Glutamatergic neuron (in vitro differentiated cells): ENCODE data around the gene CROCC. TPM values are rescaled to one million over a fixed set of nuclear protein-coding genes. Genes with fewer than 3 reads are reported as not detected.

Source experiments
- DNase-seq: peaks from one replicate; pipeline ENCODE4 v3.0.0; 2022
- H3K27ac Mint-ChIP-seq: one replicate; pipeline ENCODE4 v1.8.0; 2020; ENCODE audit warnings: mild to moderate bottlenecking, mixed read lengths, inconsistent platforms; ENCODE audit not compliant: unreplicated experiment
- H3K27me3 Mint-ChIP-seq: one replicate; pipeline ENCODE4 v1.8.0; 2020; ENCODE audit warnings: mild to moderate bottlenecking, moderate library complexity, mixed read lengths, inconsistent platforms; ENCODE audit not compliant: unreplicated experiment
- H3K36me3 Mint-ChIP-seq: one replicate; pipeline ENCODE4 v1.8.0; 2020; ENCODE audit warnings: mild to moderate bottlenecking, mixed read lengths, inconsistent platforms; ENCODE audit not compliant: unreplicated experiment
- H3K4me1 Mint-ChIP-seq: one replicate; pipeline ENCODE4 v1.8.0; 2020; ENCODE audit warnings: mild to moderate bottlenecking, low read depth, mixed read lengths, inconsistent platforms; ENCODE audit not compliant: unreplicated experiment
- H3K4me3 Mint-ChIP-seq: one replicate; pipeline ENCODE4 v1.8.0; 2020; ENCODE audit warnings: mild to moderate bottlenecking, mixed read lengths, inconsistent platforms; ENCODE audit not compliant: unreplicated experiment
- H3K9me3 Mint-ChIP-seq: one replicate; pipeline ENCODE4 v1.8.0; 2020; ENCODE audit warnings: mild to moderate bottlenecking, moderate library complexity, mixed read lengths, inconsistent platforms; ENCODE audit not compliant: unreplicated experiment
- total RNA-seq: library from RNA; stranded (reverse); fragmentation: NEBNext Ultra II Directional; extraction: Animal tissue kit (Norgen Biotek cat#: 25700); gene quantifications from one replicate; pipeline ENCODE4 v1.2.1, GENCODE V29; 2021; ENCODE audit not compliant: unreplicated experiment
- TF ChIP-seq, protein P1 (sequence below): fragments of 200-600 bp; sonication (generic); IDR thresholded peaks from one replicate; pipeline ENCODE4 v1.5.0; 2021; ENCODE audit not compliant: partially characterized antibody, unreplicated experiment

Gene CROCC
- total RNA-seq, 1 donor from 2014 or later = 50.9 TPM

GRCh38 chr1:16954579-16954978, 32.8 kb downstream of the CROCC start:
- peaks cover 2% of the 10 kb centered on the region for H3K27me3 Mint-ChIP-seq
- no peak overlapping the region for H3K4me3 Mint-ChIP-seq
- no peaks in the 10 kb centered on the region for H3K4me1 Mint-ChIP-seq
- DNase-seq = no peak
- no peaks in the 10 kb centered on the region for H3K36me3 Mint-ChIP-seq
- no peaks in the 10 kb centered on the region for H3K9me3 Mint-ChIP-seq
- TF ChIP-seq, protein P1, sequence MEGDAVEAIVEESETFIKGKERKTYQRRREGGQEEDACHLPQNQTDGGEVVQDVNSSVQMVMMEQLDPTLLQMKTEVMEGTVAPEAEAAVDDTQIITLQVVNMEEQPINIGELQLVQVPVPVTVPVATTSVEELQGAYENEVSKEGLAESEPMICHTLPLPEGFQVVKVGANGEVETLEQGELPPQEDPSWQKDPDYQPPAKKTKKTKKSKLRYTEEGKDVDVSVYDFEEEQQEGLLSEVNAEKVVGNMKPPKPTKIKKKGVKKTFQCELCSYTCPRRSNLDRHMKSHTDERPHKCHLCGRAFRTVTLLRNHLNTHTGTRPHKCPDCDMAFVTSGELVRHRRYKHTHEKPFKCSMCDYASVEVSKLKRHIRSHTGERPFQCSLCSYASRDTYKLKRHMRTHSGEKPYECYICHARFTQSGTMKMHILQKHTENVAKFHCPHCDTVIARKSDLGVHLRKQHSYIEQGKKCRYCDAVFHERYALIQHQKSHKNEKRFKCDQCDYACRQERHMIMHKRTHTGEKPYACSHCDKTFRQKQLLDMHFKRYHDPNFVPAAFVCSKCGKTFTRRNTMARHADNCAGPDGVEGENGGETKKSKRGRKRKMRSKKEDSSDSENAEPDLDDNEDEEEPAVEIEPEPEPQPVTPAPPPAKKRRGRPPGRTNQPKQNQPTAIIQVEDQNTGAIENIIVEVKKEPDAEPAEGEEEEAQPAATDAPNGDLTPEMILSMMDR = no peak
- no peak overlapping the region for H3K27ac Mint-ChIP-seq

- Mint-ChIP-seq H3K27ac (no peak overlapping the region), H3K36me3 (no peaks in the 10 kb centered on the region), H3K4me1 (no peaks in the 10 kb centered on the region), H3K9me3 (no peaks in the 10 kb centered on the region), H3K4me3 (no peak overlapping the region), H3K27me3 (peaks cover 2% of the 10 kb centered on the region)
- no peak for DNase-seq
- TF ChIP-seq, protein P1 = no peak
These were observed 33.5 kb downstream of the CROCC start for GRCh38 chr1:16955186-16955585.

- Mint-ChIP-seq H3K27me3 (peaks cover 2% of the 10 kb centered on the region), H3K4me3 (no peak overlapping the region)
These were observed 35.0 kb downstream of the CROCC start for GRCh38 chr1:16956775-16957174.

GRCh38 chr1:16957731-16958130, 36.0 kb downstream of the CROCC start:
- no peak for DNase-seq
- TF ChIP-seq, protein P1 = no peak
- no peaks in the 10 kb centered on the region for H3K27me3 Mint-ChIP-seq
- no peaks in the 10 kb centered on the region for H3K36me3 Mint-ChIP-seq
- H3K27ac Mint-ChIP-seq = no peak overlapping the region
- no peaks in the 10 kb centered on the region for H3K4me1 Mint-ChIP-seq
- H3K4me3 Mint-ChIP-seq = no peak overlapping the region
- H3K9me3 Mint-ChIP-seq = no peaks in the 10 kb centered on the region

More at GRCh38 chr1:16956775-16957174, 35.0 kb downstream of the CROCC start:
- H3K27ac Mint-ChIP-seq = no peak overlapping the region
- no peak for DNase-seq
- H3K36me3 Mint-ChIP-seq = no peaks in the 10 kb centered on the region
- TF ChIP-seq, protein P1 = no peak
- H3K9me3 Mint-ChIP-seq = no peaks in the 10 kb centered on the region
- no peaks in the 10 kb centered on the region for H3K4me1 Mint-ChIP-seq

DNA sequence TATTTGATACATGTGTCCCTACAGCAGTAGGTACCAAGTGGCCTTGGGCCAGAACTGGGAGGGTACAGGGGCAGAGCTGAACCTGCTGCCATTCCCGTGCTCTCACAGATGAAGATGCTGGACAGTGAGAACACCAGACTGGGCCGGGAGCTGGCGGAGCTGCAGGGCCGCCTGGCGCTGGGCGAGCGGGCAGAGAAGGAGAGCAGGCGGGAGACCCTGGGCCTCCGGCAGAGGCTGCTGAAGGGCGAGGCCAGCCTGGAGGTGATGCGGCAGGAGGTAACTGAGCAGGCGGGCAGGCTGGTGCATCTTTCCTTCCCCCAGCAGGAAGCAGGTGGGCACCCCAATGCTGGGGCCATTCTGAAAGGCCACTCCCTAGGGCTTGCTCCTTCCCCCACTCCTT, 36.7 kb downstream of the CROCC start:
- no peak overlapping the region for H3K27ac Mint-ChIP-seq
- DNase-seq = no peak
- TF ChIP-seq, protein P1 = no peak
- no peaks in the 10 kb centered on the region for H3K36me3 Mint-ChIP-seq
- H3K4me3 Mint-ChIP-seq = no peak overlapping the region
- no peaks in the 10 kb centered on the region for H3K9me3 Mint-ChIP-seq
- no peaks in the 10 kb centered on the region for H3K4me1 Mint-ChIP-seq
- no peaks in the 10 kb centered on the region for H3K27me3 Mint-ChIP-seq
